RWPE2 (cell line): ENCODE data around the gene SPATA20.

Experiments used
- ATAC-seq: fragments of 200-7000 bp; cut with Tn5 transposase; 3 replicates; pipeline ENCODE4 v1.9.1; 2021; ENCODE audit warnings: low read depth
- DNase-seq: peaks from one replicate; pipeline ENCODE4 v3.0.0-alpha.2; 2020; ENCODE audit warnings: low spot score
- H3K27ac ChIP-seq: fragments of 450-650 bp; 2 replicates; pipeline ENCODE4 v1.5.1; 2017; ENCODE audit warnings: mild to moderate bottlenecking; ENCODE audit not compliant: poor library complexity, severe bottlenecking
- H3K27me3 ChIP-seq: fragments of 250-450 bp; sonication (Bioruptor Pico); 2 replicates; pipeline ENCODE4 v1.5.1; 2021; ENCODE audit warnings: mild to moderate bottlenecking, moderate library complexity; ENCODE audit not compliant: insufficient read depth, poor library complexity, severe bottlenecking
- H3K36me3 ChIP-seq: fragments of 250-450 bp; sonication (Bioruptor Pico); 2 replicates; pipeline ENCODE4 v1.5.1; 2020; ENCODE audit warnings: low read depth, mild to moderate bottlenecking, moderate library complexity
- H3K4me1 ChIP-seq: fragments of 250-450 bp; sonication (Bioruptor Pico); 2 replicates; pipeline ENCODE4 v1.5.1; 2021; ENCODE audit warnings: mild to moderate bottlenecking, moderate library complexity; ENCODE audit not compliant: insufficient read depth, poor library complexity, severe bottlenecking
- H3K4me3 ChIP-seq: fragments of 250-450 bp; sonication (Bioruptor Pico); 2 replicates; pipeline ENCODE4 v1.5.1; 2021; ENCODE audit warnings: mild to moderate bottlenecking, moderate library complexity; ENCODE audit not compliant: severe bottlenecking
- H3K9me3 ChIP-seq: fragments of 250-450 bp; sonication (Bioruptor Pico); 2 replicates; pipeline ENCODE4 v1.5.1; 2021; ENCODE audit warnings: mild to moderate bottlenecking, moderate library complexity; ENCODE audit not compliant: severe bottlenecking
- CTCF ChIP-seq: fragments of 450-650 bp; IDR thresholded peaks from one replicate; pipeline ENCODE4 v1.5.1; 2017; ENCODE audit warnings: mild to moderate bottlenecking, moderate library complexity; ENCODE audit not compliant: poor library complexity, severe bottlenecking

Gene SPATA20

DNA sequence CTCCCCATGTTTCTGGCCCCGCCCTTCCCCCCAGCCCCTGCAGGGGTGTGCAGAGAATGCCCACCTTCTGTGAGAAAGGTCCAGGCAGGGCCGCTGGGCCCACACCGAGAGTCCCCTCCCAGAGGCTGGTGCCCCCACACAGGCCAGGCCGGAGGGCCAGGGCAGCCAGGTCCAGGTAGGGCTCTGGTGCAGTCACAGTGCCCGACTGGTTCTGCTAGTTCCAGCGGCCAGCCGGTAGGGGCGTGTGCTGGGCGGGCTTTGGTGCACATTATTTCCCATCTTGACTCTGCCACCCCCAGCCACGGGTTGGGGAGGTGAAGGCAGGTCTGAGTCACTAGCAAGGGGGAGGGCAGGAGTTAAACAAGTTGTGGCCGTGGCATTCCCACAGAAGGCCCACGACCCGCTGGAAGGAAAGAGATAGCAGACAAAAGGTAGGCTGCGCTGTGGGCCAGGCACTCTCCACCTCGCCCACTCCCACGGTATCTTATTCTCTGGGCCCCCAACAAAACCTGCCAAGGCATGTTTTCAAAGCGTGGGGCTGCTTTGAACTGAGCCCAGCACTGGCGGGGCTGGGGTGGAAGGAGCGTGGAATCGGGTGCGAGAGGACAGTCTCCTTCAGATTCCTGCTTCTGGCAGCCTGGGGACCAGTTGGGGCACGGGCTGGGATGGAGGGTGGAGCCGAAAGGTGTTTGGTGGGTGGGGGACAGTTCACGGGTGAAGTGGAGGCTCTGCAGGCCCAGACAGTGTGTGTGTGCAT is 12.6 kb upstream of the SPATA20 start:
- Histone ChIP-seq H3K4me3 (peak overlapping the region; percentile 44), H3K4me1 (peaks cover 16% of the 10 kb centered on the region), H3K27me3 (no peaks in the 10 kb centered on the region), H3K27ac (peak overlapping the region; percentile 82), H3K9me3 (no peaks in the 10 kb centered on the region), H3K36me3 (peaks cover 28% of the 10 kb centered on the region)
- TF ChIP-seq CTCF = peak; percentile 59
- DNase-seq (peak; percentile 91), ATAC-seq (peak; percentile 81)

- DNase-seq (no peak), ATAC-seq (no peak)
- Histone ChIP-seq H3K27ac (peak overlapping the region; percentile 82), H3K27me3 (no peaks in the 10 kb centered on the region), H3K4me3 (peak overlapping the region; percentile 44), H3K4me1 (peaks cover 21% of the 10 kb centered on the region), H3K36me3 (peaks cover 33% of the 10 kb centered on the region), H3K9me3 (no peaks in the 10 kb centered on the region)
- TF ChIP-seq CTCF = no peak
These were observed 12.0 kb upstream of the SPATA20 start for GRCh38 chr17:50534979-50535326.

GRCh38 chr17:50535407-50535806 is 11.6 kb upstream of the SPATA20 start:
- Histone ChIP-seq H3K9me3 (no peaks in the 10 kb centered on the region), H3K27me3 (no peaks in the 10 kb centered on the region), H3K4me3 (no peak overlapping the region), H3K4me1 (peaks cover 24% of the 10 kb centered on the region), H3K27ac (peak overlapping the region; percentile 82), H3K36me3 (peaks cover 36% of the 10 kb centered on the region)
- no peak for DNase-seq
- no peak for ATAC-seq
- TF ChIP-seq CTCF = no peak

- H3K9me3 ChIP-seq = no peaks in the 10 kb centered on the region
- H3K4me1 ChIP-seq = peaks cover 27% of the 10 kb centered on the region
- ATAC-seq (no peak), DNase-seq (no peak)
- no peak for TF ChIP-seq CTCF
- no peaks in the 10 kb centered on the region for H3K27me3 ChIP-seq
- H3K36me3 ChIP-seq = peaks cover 41% of the 10 kb centered on the region
- H3K27ac ChIP-seq = no peak overlapping the region
- no peak overlapping the region for H3K4me3 ChIP-seq
These were observed 10.0 kb upstream of the SPATA20 start for GRCh38 chr17:50536683-50537646.
